ENCODE measurements around the gene DGKH. TPM values are rescaled to one million over a fixed set of nuclear protein-coding genes. Genes with fewer than 3 reads are reported as not detected.

DGKH gene
- total and polyA plus RNA-seq, 10 of the 15 experiments (the other 5 are each of a cell fraction or from before 2014, with no cell fraction given) = 1.3 to 15.2 (median 7.3) TPM

- H4K20me1 ChIP-seq (ENCODE audit: control insufficient read depth, insufficient read depth) = no peaks in the 10 kb centered on the region
- DNase-seq (ENCODE audit: low read depth, low spot score) = no peak
- no peaks in the 10 kb centered on the region; the same call in 1 of the 2 replicates for H3K79me2 ChIP-seq (ENCODE audit: control insufficient read depth, insufficient read depth, low read length)
- H3K9me3 ChIP-seq (replicated peaks; ENCODE audit: control insufficient read depth, insufficient read depth, low read length) = no peaks in the 10 kb centered on the region
- BruUV-seq (replicated peaks) = no TSS peak
- ChIA-PET SMC1A (ENCODE audit: uncharacterized antibody, unreplicated experiment) (interaction anchor here (1.8 kb wide), 1 partner anchor 9 kb away, joined by 5 read pairs; no protein-coding TSS in a partner anchor), POLR2A (interaction anchor here (0.6 kb wide), 1 partner anchor 134 kb away, joined by 6 read pairs; no protein-coding TSS in a partner anchor), RAD21 (ENCODE audit: unreplicated experiment) (no interaction called here), CTCF (interaction anchor here (0.9 to 2.2 kb wide), 3 partner anchors 9 to 46 kb away, joined by 4 to 5 read pairs (median 4); no protein-coding TSS in a partner anchor)
- no peaks in the 10 kb centered on the region for H3K27me3 ChIP-seq (replicated peaks in 1 of 2; ENCODE audit: control insufficient read depth in 2 of 2, insufficient read depth in 2 of 2, low read length in 1 of 2)
- no peak overlapping the region for H3K9ac ChIP-seq (ENCODE audit: control insufficient read depth, insufficient read depth, low read length)
- no peaks in the 10 kb centered on the region for H3K4me1 ChIP-seq (ENCODE audit: control insufficient read depth, insufficient read depth, low read length)
- no peak overlapping the region for H3K4me2 ChIP-seq (ENCODE audit: control insufficient read depth, insufficient read depth)
- in situ Hi-C loops (cut with MboI) = no loop called here
- ATAC-seq = no peak
- no peak for FAIRE-seq
- 0 out of 4 replicates have a peak, but pooled peaks cover 0 to 4% of the 10 kb centered on the region in 2 experiments for H3K36me3 ChIP-seq (ENCODE audit: control insufficient read depth in 2 of 2, insufficient read depth in 2 of 2, low read length in 1 of 2)
- 96% methylated on average over 5 of the region's 5 CpGs for WGBS (ENCODE audit: insufficient coverage, insufficient replicate concordance, low lambda C conversion rate, missing lambda C conversion rate)
- intact Hi-C loops (cut with micrococcal nuclease; ENCODE audit: unreplicated experiment) = no loop called here
- no peak overlapping the region for H2AFZ ChIP-seq (ENCODE audit: control insufficient read depth, low read depth, low read length)
- H3K27ac ChIP-seq (ENCODE audit: control insufficient read depth, insufficient read depth) = no peak overlapping the region
- no peak overlapping the region for H3K4me3 ChIP-seq
- TF ChIP-seq KLF5 (IDR thresholded peaks at IDR 0.05; ENCODE audit: partially characterized antibody) = no peak
- no peak for TF ChIP-seq ZNF384 (IDR thresholded peaks at IDR 0.05; ENCODE audit: borderline replicate concordance, low read depth, low read length)
- no peak for TF ChIP-seq BCLAF1 (IDR thresholded peaks at IDR 0.05)
- TF ChIP-seq PRDM15 (CRISPR knock-in tag; IDR thresholded peaks at IDR 0.05) = no peak
- no peak for TF ChIP-seq CBFB (IDR thresholded peaks at IDR 0.05; ENCODE audit: low read depth)
- TF ChIP-seq ESRRA (IDR thresholded peaks at IDR 0.05; ENCODE audit: low read length) = no peak
- no peak for TF ChIP-seq HCFC1 (IDR thresholded peaks at IDR 0.05; ENCODE audit: low read length)
- TF ChIP-seq SP1 (IDR thresholded peaks at IDR 0.05; ENCODE audit: low read depth, low read length) = no peak
- TF ChIP-seq RELA (IDR thresholded peaks at IDR 0.05; ENCODE audit: borderline replicate concordance, partially characterized antibody) = no peak
- TF ChIP-seq DPF2 (IDR thresholded peaks at IDR 0.05) = no peak
- TF ChIP-seq ZNF592 (IDR thresholded peaks at IDR 0.05) = no peak
- TF ChIP-seq BRCA1 (IDR thresholded peaks at IDR 0.05; ENCODE audit: low read depth, low read length) = no peak
- TF ChIP-seq NR2C1 (IDR thresholded peaks at IDR 0.05) = no peak
Observed at GRCh38 chr13:42064966-42065365, 16.5 kb downstream of the DGKH start.
